HepG2 (cell line): Measurements from ENCODE around the gene BIRC5. TPM values are rescaled to one million over a fixed set of nuclear protein-coding genes. Genes with fewer than 3 reads are reported as not detected.

Source experiments
- ARID2 ChIP-seq: sonication (generic); formaldehyde crosslinking; IDR thresholded peaks from 2 replicates; pipeline ENCODE4 v1.8.1; 2022; ENCODE audit warnings: mild to moderate bottlenecking, missing genetic modification reagents, borderline replicate concordance
- ATRX ChIP-seq: sonication (generic); formaldehyde crosslinking; IDR thresholded peaks from 2 replicates; pipeline ENCODE4 v1.4.0; 2020; ENCODE audit warnings: missing genetic modification reagents, borderline replicate concordance
- CCDC6 ChIP-seq: sonication (generic); formaldehyde crosslinking; IDR thresholded peaks from 2 replicates; pipeline ENCODE4 v1.8.1; 2022; ENCODE audit warnings: mild to moderate bottlenecking, missing genetic modification reagents, moderate library complexity
- FOXA1 ChIP-seq, 2 experiments: fragments of 450-650 bp in 1 of 2; sonication (generic) in 1 of 2; formaldehyde crosslinking in 1 of 2; IDR thresholded peaks; 2 replicates each; pipeline versions ENCODE4 v1.4.0 to v1.6.1; 2016 to 2020; ENCODE audit warnings: missing genetic modification reagents in 1 of 2
- GPN1 ChIP-seq: sonication (generic); formaldehyde crosslinking; IDR thresholded peaks from 2 replicates; pipeline ENCODE4 v1.5.1; 2020; ENCODE audit warnings: missing genetic modification reagents, borderline replicate concordance
- HCFC1 ChIP-seq: fragments of 150-350 bp; IDR thresholded peaks from 2 replicates; pipeline ENCODE4 v1.6.1; 2014; ENCODE audit warnings: low read depth, low read length
- HDAC2 ChIP-seq: sonication (generic); formaldehyde crosslinking; IDR thresholded peaks from 2 replicates; pipeline ENCODE4 v1.4.0; 2020; ENCODE audit warnings: missing genetic modification reagents
- PCBP2 ChIP-seq: fragments of 200-400 bp; formaldehyde crosslinking; optimal IDR thresholded peaks from 2 replicates; pipeline ENCODE3; 2018; ENCODE audit warnings: low read length, low read depth; ENCODE audit not compliant: poor library complexity, severe bottlenecking
- RXRA ChIP-seq: sonication (generic); formaldehyde crosslinking; IDR thresholded peaks from 2 replicates; pipeline ENCODE4 v1.5.1; 2020; ENCODE audit warnings: missing genetic modification reagents
- SRSF4 ChIP-seq: fragments of 200-400 bp; formaldehyde crosslinking; IDR thresholded peaks from one replicate; pipeline ENCODE4 v1.6.1; 2018; ENCODE audit warnings: mild to moderate bottlenecking, low read depth, low read length, moderate library complexity; ENCODE audit not compliant: poor library complexity, severe bottlenecking
- TARDBP ChIP-seq: sonication (generic); formaldehyde crosslinking; IDR thresholded peaks from 2 replicates; pipeline ENCODE4 v1.8.0; 2022; ENCODE audit warnings: mild to moderate bottlenecking, missing genetic modification reagents
- TMF1 ChIP-seq: sonication (generic); formaldehyde crosslinking; IDR thresholded peaks from 2 replicates; pipeline ENCODE4 v1.8.1; 2022; ENCODE audit warnings: low read depth, missing genetic modification reagents
- ZNF230 ChIP-seq: sonication (generic); formaldehyde crosslinking; IDR thresholded peaks from 2 replicates; pipeline ENCODE4 v1.4.0; 2020; ENCODE audit warnings: mild to moderate bottlenecking, missing genetic modification reagents
- ZNF326 ChIP-seq: sonication (generic); formaldehyde crosslinking; IDR thresholded peaks from 2 replicates; pipeline ENCODE4 v1.4.0; 2020; ENCODE audit warnings: missing genetic modification reagents, borderline replicate concordance
- ZNF367 ChIP-seq: sonication (generic); formaldehyde crosslinking; IDR thresholded peaks from 2 replicates; pipeline ENCODE4 v1.4.0; 2020; ENCODE audit warnings: missing genetic modification reagents, borderline replicate concordance
- ZNF44 ChIP-seq: sonication (generic); formaldehyde crosslinking; IDR thresholded peaks from 2 replicates; pipeline ENCODE4 v1.5.1; 2020; ENCODE audit warnings: mild to moderate bottlenecking, missing genetic modification reagents
- ZNF724P ChIP-seq: sonication (generic); formaldehyde crosslinking; IDR thresholded peaks from 2 replicates; pipeline ENCODE4 v1.8.0; 2022; ENCODE audit warnings: missing genetic modification reagents, borderline replicate concordance
- ZNF766 ChIP-seq: sonication (generic); formaldehyde crosslinking; IDR thresholded peaks from 2 replicates; pipeline ENCODE4 v1.5.0; 2020; ENCODE audit warnings: missing genetic modification reagents, borderline replicate concordance
- polyA plus RNA-seq, 8 experiments: library from polyadenylated mRNA; depleted of rRNA in 3 of 8; stranded (reverse) in 7 of 8; unstranded in 1 of 8; fragments of >200 nt; fragmentation: Illumina TruSeq in 4 of 8; extraction: Trizol in 4 of 8; gene quantifications; 2 replicates each; pipeline versions ENCODE4 v1.2.1 to v1.2.3, GENCODE V29; 2011 to 2016; ENCODE audit warnings: low read depth in 4 of 8, missing spikeins in 1 of 8, mixed read lengths in 1 of 8; ENCODE audit not compliant: insufficient read depth in 1 of 8
- total RNA-seq, 5 experiments: library from RNA; depleted of rRNA; stranded (reverse); fragments of >200 nt; fragmentation: Illumina TruSeq; extraction: Trizol; gene quantifications; 2 replicates each; pipeline ENCODE4 v1.2.3, GENCODE V29; 2016; ENCODE audit warnings: low read depth in 1 of 5
- TF ChIP-seq, protein P1 (sequence below): sonication (generic); formaldehyde crosslinking; IDR thresholded peaks from 2 replicates; pipeline ENCODE4 v1.4.0; 2020; ENCODE audit warnings: mild to moderate bottlenecking, low read depth, missing genetic modification reagents
- TF ChIP-seq, protein P2 (sequence below): sonication (generic); formaldehyde crosslinking; IDR thresholded peaks from 2 replicates; pipeline ENCODE4 v1.5.1; 2020; ENCODE audit warnings: mild to moderate bottlenecking, moderate library complexity, missing genetic modification reagents
- TF ChIP-seq, protein P3 (sequence below): sonication (generic); formaldehyde crosslinking; IDR thresholded peaks from 2 replicates; pipeline ENCODE4 v1.4.0; 2020; ENCODE audit warnings: mild to moderate bottlenecking, low read depth, missing genetic modification reagents
- TF ChIP-seq, protein P4 (sequence below): sonication (generic); formaldehyde crosslinking; IDR thresholded peaks from 2 replicates; pipeline ENCODE4 v1.8.1; 2023; ENCODE audit warnings: mild to moderate bottlenecking, moderate library complexity, missing genetic modification reagents
- TF ChIP-seq, protein P5 (sequence below): sonication (generic); formaldehyde crosslinking; IDR thresholded peaks from 2 replicates; pipeline ENCODE4 v1.8.0; 2022; ENCODE audit warnings: mild to moderate bottlenecking, missing genetic modification reagents, moderate library complexity

BIRC5 gene
- total and polyA plus RNA-seq, 2 of the 13 experiments (the other 11 are each of a cell fraction or from before 2014, with no cell fraction given), result 30.3 to 135 TPM

DNA sequence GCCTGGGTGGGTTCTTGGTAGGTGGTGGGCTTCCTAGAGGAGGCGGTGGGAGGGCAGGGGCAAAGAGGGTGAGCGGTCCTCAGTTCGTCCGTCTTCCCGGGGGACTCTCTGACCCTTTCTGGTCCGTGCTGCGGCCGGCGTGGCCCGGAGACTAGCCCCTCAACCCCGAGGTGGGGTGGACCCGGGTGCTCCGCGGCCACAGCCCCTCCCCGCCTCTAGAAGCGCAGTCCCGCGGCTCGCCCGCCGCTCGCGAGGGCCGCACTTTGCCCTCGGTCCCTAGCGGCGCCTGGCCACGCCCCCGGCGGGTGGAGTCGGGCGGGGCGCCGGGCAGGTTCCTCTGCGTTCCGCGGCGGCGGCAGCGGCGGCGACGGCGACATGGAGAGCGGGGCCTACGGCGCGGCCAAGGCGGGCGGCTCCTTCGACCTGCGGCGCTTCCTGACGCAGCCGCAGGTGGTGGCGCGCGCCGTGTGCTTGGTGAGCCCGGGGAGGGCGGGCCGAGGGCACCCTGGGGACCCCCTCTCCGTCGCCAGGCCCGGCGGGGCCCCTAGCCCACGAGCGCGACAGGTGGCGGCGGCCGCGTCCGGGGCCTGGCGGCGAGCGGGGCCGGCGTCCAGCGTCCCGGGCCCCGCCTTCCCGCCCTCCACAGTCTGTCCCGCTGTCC, 45.7 kb upstream of the BIRC5 start, which contains the start of gene SYNGR2 (continued):
- TF ChIP-seq TMF1 (CRISPR knock-in tag), result no peak
- no peak for TF ChIP-seq SRSF4
- peak; percentile 57; the same call in 1 of the 2 replicates for TF ChIP-seq CCDC6 (CRISPR knock-in tag)
- TF ChIP-seq, protein P1, sequence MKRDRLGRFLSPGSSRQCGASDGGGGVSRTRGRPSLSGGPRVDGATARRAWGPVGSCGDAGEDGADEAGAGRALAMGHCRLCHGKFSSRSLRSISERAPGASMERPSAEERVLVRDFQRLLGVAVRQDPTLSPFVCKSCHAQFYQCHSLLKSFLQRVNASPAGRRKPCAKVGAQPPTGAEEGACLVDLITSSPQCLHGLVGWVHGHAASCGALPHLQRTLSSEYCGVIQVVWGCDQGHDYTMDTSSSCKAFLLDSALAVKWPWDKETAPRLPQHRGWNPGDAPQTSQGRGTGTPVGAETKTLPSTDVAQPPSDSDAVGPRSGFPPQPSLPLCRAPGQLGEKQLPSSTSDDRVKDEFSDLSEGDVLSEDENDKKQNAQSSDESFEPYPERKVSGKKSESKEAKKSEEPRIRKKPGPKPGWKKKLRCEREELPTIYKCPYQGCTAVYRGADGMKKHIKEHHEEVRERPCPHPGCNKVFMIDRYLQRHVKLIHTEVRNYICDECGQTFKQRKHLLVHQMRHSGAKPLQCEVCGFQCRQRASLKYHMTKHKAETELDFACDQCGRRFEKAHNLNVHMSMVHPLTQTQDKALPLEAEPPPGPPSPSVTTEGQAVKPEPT (CRISPR knock-in tag), result no peak
- TF ChIP-seq, protein P2, sequence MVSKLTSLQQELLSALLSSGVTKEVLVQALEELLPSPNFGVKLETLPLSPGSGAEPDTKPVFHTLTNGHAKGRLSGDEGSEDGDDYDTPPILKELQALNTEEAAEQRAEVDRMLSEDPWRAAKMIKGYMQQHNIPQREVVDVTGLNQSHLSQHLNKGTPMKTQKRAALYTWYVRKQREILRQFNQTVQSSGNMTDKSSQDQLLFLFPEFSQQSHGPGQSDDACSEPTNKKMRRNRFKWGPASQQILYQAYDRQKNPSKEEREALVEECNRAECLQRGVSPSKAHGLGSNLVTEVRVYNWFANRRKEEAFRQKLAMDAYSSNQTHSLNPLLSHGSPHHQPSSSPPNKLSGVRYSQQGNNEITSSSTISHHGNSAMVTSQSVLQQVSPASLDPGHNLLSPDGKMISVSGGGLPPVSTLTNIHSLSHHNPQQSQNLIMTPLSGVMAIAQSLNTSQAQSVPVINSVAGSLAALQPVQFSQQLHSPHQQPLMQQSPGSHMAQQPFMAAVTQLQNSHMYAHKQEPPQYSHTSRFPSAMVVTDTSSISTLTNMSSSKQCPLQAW (CRISPR knock-in tag), result peak; percentile 2; the same call in 1 of the 2 replicates
- peak; percentile 38; the same call in 1 of the 2 replicates for TF ChIP-seq ZNF367 (CRISPR knock-in tag)
- peak; percentile 71; the same call in 1 of the 2 replicates for TF ChIP-seq RXRA
- TF ChIP-seq ZNF766 (CRISPR knock-in tag), result peak; percentile 72
- no peak for TF ChIP-seq HDAC2 (CRISPR knock-in tag)
- no peak for TF ChIP-seq ARID2 (CRISPR knock-in tag)
- TF ChIP-seq FOXA1 (IDR thresholded peaks at IDR 0.05), result no peak
- no peak; the same call in 1 of the 2 replicates for TF ChIP-seq FOXA1 (CRISPR knock-in tag; IDR thresholded peaks at IDR 0.05)
- no peak for TF ChIP-seq ATRX
- no peak for TF ChIP-seq ZNF326 (CRISPR knock-in tag)
- TF ChIP-seq TARDBP (CRISPR knock-in tag), result peak; percentile 48; the same call in 1 of the 2 replicates
- peak; percentile 77; the same call in 1 of the 2 replicates for TF ChIP-seq ZNF724P
- TF ChIP-seq, protein P3, sequence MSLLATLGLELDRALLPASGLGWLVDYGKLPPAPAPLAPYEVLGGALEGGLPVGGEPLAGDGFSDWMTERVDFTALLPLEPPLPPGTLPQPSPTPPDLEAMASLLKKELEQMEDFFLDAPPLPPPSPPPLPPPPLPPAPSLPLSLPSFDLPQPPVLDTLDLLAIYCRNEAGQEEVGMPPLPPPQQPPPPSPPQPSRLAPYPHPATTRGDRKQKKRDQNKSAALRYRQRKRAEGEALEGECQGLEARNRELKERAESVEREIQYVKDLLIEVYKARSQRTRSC (CRISPR knock-in tag), result no peak
- no peak for TF ChIP-seq PCBP2
- TF ChIP-seq, protein P4, sequence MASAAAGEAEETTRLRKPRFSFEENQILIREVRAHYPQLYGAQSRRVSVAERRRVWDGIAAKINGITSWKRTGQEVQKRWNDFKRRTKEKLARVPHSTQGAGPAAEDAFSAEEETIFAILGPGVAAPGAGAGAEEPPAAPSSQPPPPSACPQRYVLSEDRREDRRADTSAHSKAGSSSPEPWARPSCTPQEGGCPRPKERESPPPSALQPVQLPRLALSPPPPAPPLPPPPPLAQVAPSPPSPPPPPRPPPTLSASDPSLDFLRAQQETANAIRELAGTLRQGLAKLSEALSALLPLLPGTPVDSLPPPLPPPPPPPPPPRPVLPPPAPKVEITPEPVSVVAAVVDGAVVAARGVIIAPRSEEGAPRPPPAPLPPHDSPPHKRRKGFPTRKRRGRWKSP (CRISPR knock-in tag), result 0 out of 2 replicates have a peak, but pooled peaks have one; percentile 5
- no peak for TF ChIP-seq ZNF44 (CRISPR knock-in tag)
- TF ChIP-seq, protein P5, sequence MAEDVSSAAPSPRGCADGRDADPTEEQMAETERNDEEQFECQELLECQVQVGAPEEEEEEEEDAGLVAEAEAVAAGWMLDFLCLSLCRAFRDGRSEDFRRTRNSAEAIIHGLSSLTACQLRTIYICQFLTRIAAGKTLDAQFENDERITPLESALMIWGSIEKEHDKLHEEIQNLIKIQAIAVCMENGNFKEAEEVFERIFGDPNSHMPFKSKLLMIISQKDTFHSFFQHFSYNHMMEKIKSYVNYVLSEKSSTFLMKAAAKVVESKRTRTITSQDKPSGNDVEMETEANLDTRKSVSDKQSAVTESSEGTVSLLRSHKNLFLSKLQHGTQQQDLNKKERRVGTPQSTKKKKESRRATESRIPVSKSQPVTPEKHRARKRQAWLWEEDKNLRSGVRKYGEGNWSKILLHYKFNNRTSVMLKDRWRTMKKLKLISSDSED, result peak; percentile 73; the same call in 1 of the 2 replicates
- TF ChIP-seq ZNF230 (CRISPR knock-in tag), result no peak
- TF ChIP-seq GPN1 (CRISPR knock-in tag), result no peak
- TF ChIP-seq HCFC1, result peak; percentile 33; the same call in 1 of the 2 replicates
